ENCODE data around the gene SLAMF8.

DNA sequence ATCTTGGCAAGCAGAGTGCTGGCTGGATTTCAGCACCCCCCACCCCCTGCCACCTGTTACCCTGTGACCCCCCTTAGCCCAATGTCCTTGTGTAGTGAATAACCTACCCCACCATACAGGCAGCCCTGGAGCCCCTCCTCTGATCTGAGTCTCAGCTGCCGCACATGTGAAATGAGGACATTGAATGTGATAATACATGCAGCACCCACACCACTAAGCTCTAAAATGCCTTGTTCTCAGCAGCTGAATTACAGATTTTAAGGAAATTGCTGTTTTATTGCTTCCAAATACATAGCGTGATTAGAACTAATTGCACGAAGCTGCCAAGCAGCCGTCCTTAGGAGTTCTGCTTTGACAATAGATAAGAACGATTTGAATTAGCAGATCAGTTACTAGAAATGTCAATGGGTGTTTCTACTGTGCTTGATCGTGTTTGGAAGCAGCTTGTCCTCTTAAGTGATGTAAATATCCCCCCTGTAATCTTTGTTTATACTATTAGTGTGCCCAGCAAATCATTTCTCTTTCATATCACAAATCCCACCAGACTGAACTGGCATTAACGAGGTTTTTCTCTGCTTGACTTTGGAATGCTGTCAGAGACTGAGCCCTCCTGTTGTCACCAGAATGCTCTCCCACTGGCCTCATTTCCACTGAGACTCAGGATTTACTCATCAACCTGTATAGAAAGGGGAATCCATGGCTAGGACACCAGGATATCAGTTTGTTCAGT is 4.9 kb downstream of the SLAMF8 start:
- TF ChIP-seq CTCF (IDR thresholded peaks at IDR 0.05; ENCODE audit: low read depth, low read length) (no peak), EZH2phosphoT487 (IDR thresholded peaks at IDR 0.05; ENCODE audit: low read depth) (no peak)

Measured in OCI-LY3 (cell line).